K562 (cell line): ENCODE results near the gene SULT1A4. TPM values are rescaled to one million over a fixed set of nuclear protein-coding genes. Genes with fewer than 3 reads are reported as not detected.

ENCODE experiments used
- polyA plus RNA-seq, 8 experiments: library from polyadenylated mRNA; depleted of rRNA in 4 of 8; stranded (reverse) in 5 of 8; unstranded in 3 of 8; fragments of >200 nt; fragmentation: Nextera tagmentation in 2 of 8; fragmentation: Illumina TruSeq in 1 of 8; extraction: Ambion mirVana in 2 of 8; extraction: Trizol in 1 of 8; gene quantifications; 2 replicates each; pipeline versions ENCODE4 v1.2.1 to v1.2.3, GENCODE V29; 2011 to 2014; ENCODE audit warnings: inconsistent platforms in 1 of 8, missing spikeins in 1 of 8
- small RNA-seq: library from RNA; depleted of rRNA; stranded (forward); fragments of <200 nt; gene quantifications from one replicate; pipeline ENCODE3, GENCODE V24; 2014
- total RNA-seq, 7 experiments: library from RNA; depleted of rRNA in 6 of 7; stranded (reverse); fragments of >200 nt in 6 of 7; fragmentation: Illumina TruSeq in 2 of 7; extraction: Trizol in 2 of 7; gene quantifications; 2 replicates each; pipeline versions ENCODE4 v1.2.1 to v1.2.3, GENCODE V29; 2011 to 2021; ENCODE audit warnings: low replicate concordance in 1 of 7

Gene SULT1A4
- total and polyA plus RNA-seq, 9 of the 15 experiments (the other 6 are each of a cell fraction or from before 2014, with no cell fraction given) = 1.9 to 22.6 (median 8.8) TPM

Small RNA genes within 50 kb of the gene (small RNA-seq; reads per million reads assigned to genes)
- not detected for gene AC133555.2

Other genes with a start within 250 kb of the SULT1A4 start
- gene NPIPB11, start 53.2 kb upstream of the SULT1A4 start, total RNA-seq (2014; rRNA removed) = 0.08 and 0.18 TPM in 2 replicates
- 0.26 and 0.36 TPM in 2 replicates for gene NPIPB11, start 53.2 kb upstream of the SULT1A4 start, total RNA-seq (2014; rRNA removed; fragmentation: Illumina TruSeq; extraction: Trizol)
- 0.47 and 0.49 TPM in 2 replicates for gene NPIPB11, start 53.2 kb upstream of the SULT1A4 start, total RNA-seq (2015; rRNA removed; fragmentation: Illumina TruSeq; extraction: Trizol)
- 0.80 and 0.87 TPM in 2 replicates for gene NPIPB11, start 53.2 kb upstream of the SULT1A4 start, total RNA-seq (2021)
- 0.33 and 0.92 TPM in 2 replicates for gene NPIPB11, start 53.2 kb upstream of the SULT1A4 start, polyA plus RNA-seq (2011; rRNA removed)
- gene NPIPB11, start 53.2 kb upstream of the SULT1A4 start, polyA plus RNA-seq (2014; fragmentation: Illumina TruSeq; extraction: Trizol) = 1.3 and 1.9 TPM in 2 replicates
- gene NPIPB11, start 53.2 kb upstream of the SULT1A4 start, polyA plus RNA-seq (2014; fragmentation: Nextera tagmentation; extraction: Ambion mirVana) = under 1 TPM; 0.03 to 0.20 TPM
- 0.95 and 1.2 TPM in 2 replicates for gene NPIPB11, start 53.2 kb upstream of the SULT1A4 start, polyA plus RNA-seq (2014; rRNA removed)
- 93.0 and 115 TPM in 2 replicates for gene BOLA2, start 5.6 kb upstream of the SULT1A4 start, total RNA-seq (2014; rRNA removed)
- 7.5 and 12.4 TPM in 2 replicates for gene BOLA2, start 5.6 kb upstream of the SULT1A4 start, total RNA-seq (2014; rRNA removed; fragmentation: Illumina TruSeq; extraction: Trizol)
- gene BOLA2, start 5.6 kb upstream of the SULT1A4 start, total RNA-seq (2015; rRNA removed; fragmentation: Illumina TruSeq; extraction: Trizol) = 24.6 and 27.6 TPM in 2 replicates
- 6.3 and 10.4 TPM in 2 replicates for gene BOLA2, start 5.6 kb upstream of the SULT1A4 start, total RNA-seq (2021)
- gene BOLA2, start 5.6 kb upstream of the SULT1A4 start, polyA plus RNA-seq (2011; rRNA removed) = 16.5 and 17.8 TPM in 2 replicates
- gene BOLA2, start 5.6 kb upstream of the SULT1A4 start, polyA plus RNA-seq (2014; fragmentation: Illumina TruSeq; extraction: Trizol) = 22.9 and 27.9 TPM in 2 replicates
- gene BOLA2, start 5.6 kb upstream of the SULT1A4 start, polyA plus RNA-seq (2014; fragmentation: Nextera tagmentation; extraction: Ambion mirVana) = 10 to 100 TPM; 26.8 to 35.3 TPM
- 84.5 and 91.9 TPM in 2 replicates for gene BOLA2, start 5.6 kb upstream of the SULT1A4 start, polyA plus RNA-seq (2014; rRNA removed)
- 4.0 and 19.6 TPM in 2 replicates for gene SLX1B, start 5.4 kb upstream of the SULT1A4 start, total RNA-seq (2014; rRNA removed)
- 10.9 and 11.4 TPM in 2 replicates for gene SLX1B, start 5.4 kb upstream of the SULT1A4 start, total RNA-seq (2014; rRNA removed; fragmentation: Illumina TruSeq; extraction: Trizol)
- 28.1 and 31.0 TPM in 2 replicates for gene SLX1B, start 5.4 kb upstream of the SULT1A4 start, total RNA-seq (2015; rRNA removed; fragmentation: Illumina TruSeq; extraction: Trizol)
- 43.5 and 49.6 TPM in 2 replicates for gene SLX1B, start 5.4 kb upstream of the SULT1A4 start, total RNA-seq (2021)
- gene SLX1B, start 5.4 kb upstream of the SULT1A4 start, polyA plus RNA-seq (2011; rRNA removed) = 12.4 and 15.1 TPM in 2 replicates
- 10.3 and 24.1 TPM in 2 replicates for gene SLX1B, start 5.4 kb upstream of the SULT1A4 start, polyA plus RNA-seq (2014; fragmentation: Illumina TruSeq; extraction: Trizol)
- gene SLX1B, start 5.4 kb upstream of the SULT1A4 start, polyA plus RNA-seq (2014; fragmentation: Nextera tagmentation; extraction: Ambion mirVana) = 1 to 10 TPM; 1.6 to 2.8 TPM
- gene SLX1B, start 5.4 kb upstream of the SULT1A4 start, polyA plus RNA-seq (2014; rRNA removed) = 22.8 and 41.7 TPM in 2 replicates
- gene NPIPB12, start 46.5 kb downstream of the SULT1A4 start, total RNA-seq (2014; rRNA removed) = 8.9 and 16.8 TPM in 2 replicates
- gene NPIPB12, start 46.5 kb downstream of the SULT1A4 start, total RNA-seq (2014; rRNA removed; fragmentation: Illumina TruSeq; extraction: Trizol) = 23.6 and 27.3 TPM in 2 replicates
- gene NPIPB12, start 46.5 kb downstream of the SULT1A4 start, total RNA-seq (2015; rRNA removed; fragmentation: Illumina TruSeq; extraction: Trizol) = 20.8 and 25.0 TPM in 2 replicates
- gene NPIPB12, start 46.5 kb downstream of the SULT1A4 start, total RNA-seq (2021) = 35.2 and 37.5 TPM in 2 replicates
- 24.7 and 28.9 TPM in 2 replicates for gene NPIPB12, start 46.5 kb downstream of the SULT1A4 start, polyA plus RNA-seq (2011; rRNA removed)
- 34.6 and 47.0 TPM in 2 replicates for gene NPIPB12, start 46.5 kb downstream of the SULT1A4 start, polyA plus RNA-seq (2014; fragmentation: Illumina TruSeq; extraction: Trizol)
- gene NPIPB12, start 46.5 kb downstream of the SULT1A4 start, polyA plus RNA-seq (2014; fragmentation: Nextera tagmentation; extraction: Ambion mirVana) = 1 to 10 TPM; 3.3 to 8.3 TPM
- gene NPIPB12, start 46.5 kb downstream of the SULT1A4 start, polyA plus RNA-seq (2014; rRNA removed) = 24.7 and 33.4 TPM in 2 replicates
- 75.4 and 91.8 TPM in 2 replicates for gene SPN, start 203.3 kb downstream of the SULT1A4 start, total RNA-seq (2014; rRNA removed)
- gene SPN, start 203.3 kb downstream of the SULT1A4 start, total RNA-seq (2014; rRNA removed; fragmentation: Illumina TruSeq; extraction: Trizol) = 80.6 and 85.0 TPM in 2 replicates
- 110 and 114 TPM in 2 replicates for gene SPN, start 203.3 kb downstream of the SULT1A4 start, total RNA-seq (2015; rRNA removed; fragmentation: Illumina TruSeq; extraction: Trizol)
- 202 and 225 TPM in 2 replicates for gene SPN, start 203.3 kb downstream of the SULT1A4 start, total RNA-seq (2021)
- 56.7 and 114 TPM in 2 replicates for gene SPN, start 203.3 kb downstream of the SULT1A4 start, polyA plus RNA-seq (2011; rRNA removed)
- gene SPN, start 203.3 kb downstream of the SULT1A4 start, polyA plus RNA-seq (2014; fragmentation: Illumina TruSeq; extraction: Trizol) = 174 and 221 TPM in 2 replicates
- gene SPN, start 203.3 kb downstream of the SULT1A4 start, polyA plus RNA-seq (2014; fragmentation: Nextera tagmentation; extraction: Ambion mirVana) = 10 to 100 TPM; 24.3 to 34.3 TPM
- 74.2 and 79.4 TPM in 2 replicates for gene SPN, start 203.3 kb downstream of the SULT1A4 start, polyA plus RNA-seq (2014; rRNA removed)
- 112 and 115 TPM in 2 replicates for gene QPRT, start 219.3 kb downstream of the SULT1A4 start, total RNA-seq (2014; rRNA removed)
- gene QPRT, start 219.3 kb downstream of the SULT1A4 start, total RNA-seq (2014; rRNA removed; fragmentation: Illumina TruSeq; extraction: Trizol) = 37.3 and 39.2 TPM in 2 replicates
- gene QPRT, start 219.3 kb downstream of the SULT1A4 start, total RNA-seq (2015; rRNA removed; fragmentation: Illumina TruSeq; extraction: Trizol) = 72.8 and 76.7 TPM in 2 replicates
- gene QPRT, start 219.3 kb downstream of the SULT1A4 start, total RNA-seq (2021) = 80.7 and 86.5 TPM in 2 replicates
- 38.9 and 73.1 TPM in 2 replicates for gene QPRT, start 219.3 kb downstream of the SULT1A4 start, polyA plus RNA-seq (2011; rRNA removed)
- gene QPRT, start 219.3 kb downstream of the SULT1A4 start, polyA plus RNA-seq (2014; fragmentation: Illumina TruSeq; extraction: Trizol) = 64.1 and 72.4 TPM in 2 replicates
- gene QPRT, start 219.3 kb downstream of the SULT1A4 start, polyA plus RNA-seq (2014; fragmentation: Nextera tagmentation; extraction: Ambion mirVana) = 10 to 100 TPM in 1 of 2 experiments, 1 to 10 TPM in 1; 7.7 to 10.8 TPM
- 64.3 and 68.8 TPM in 2 replicates for gene QPRT, start 219.3 kb downstream of the SULT1A4 start, polyA plus RNA-seq (2014; rRNA removed)